GM18951 (cell line): ENCODE results near the gene TPPP.

Experiments
- POLR2A ChIP-seq: IDR thresholded peaks from 4 replicates; pipeline ENCODE4 v1.6.1; 2011; ENCODE audit warnings: mild to moderate bottlenecking; ENCODE audit not compliant: insufficient read length, insufficient read depth; ENCODE audit errors: extremely low read depth
- in situ Hi-C: fragments of 300-500 bp; cut with MboI; formaldehyde crosslinking; loops from one replicate; pipeline ENCODE4 v1.12.0; 2022; ENCODE audit warnings: low sequenced_read_pairs, mixed read lengths, inconsistent platforms; ENCODE audit not compliant: unreplicated experiment

The TPPP gene

GRCh38 chr5:664343-664993, 28.7 kb downstream of the TPPP start:
- in situ Hi-C loops: no loop called here
- no peak for TF ChIP-seq POLR2A

GRCh38 chr5:663436-664342, 29.5 kb downstream of the TPPP start:
- TF ChIP-seq POLR2A: no peak
- in situ Hi-C loops: no loop called here

DNA sequence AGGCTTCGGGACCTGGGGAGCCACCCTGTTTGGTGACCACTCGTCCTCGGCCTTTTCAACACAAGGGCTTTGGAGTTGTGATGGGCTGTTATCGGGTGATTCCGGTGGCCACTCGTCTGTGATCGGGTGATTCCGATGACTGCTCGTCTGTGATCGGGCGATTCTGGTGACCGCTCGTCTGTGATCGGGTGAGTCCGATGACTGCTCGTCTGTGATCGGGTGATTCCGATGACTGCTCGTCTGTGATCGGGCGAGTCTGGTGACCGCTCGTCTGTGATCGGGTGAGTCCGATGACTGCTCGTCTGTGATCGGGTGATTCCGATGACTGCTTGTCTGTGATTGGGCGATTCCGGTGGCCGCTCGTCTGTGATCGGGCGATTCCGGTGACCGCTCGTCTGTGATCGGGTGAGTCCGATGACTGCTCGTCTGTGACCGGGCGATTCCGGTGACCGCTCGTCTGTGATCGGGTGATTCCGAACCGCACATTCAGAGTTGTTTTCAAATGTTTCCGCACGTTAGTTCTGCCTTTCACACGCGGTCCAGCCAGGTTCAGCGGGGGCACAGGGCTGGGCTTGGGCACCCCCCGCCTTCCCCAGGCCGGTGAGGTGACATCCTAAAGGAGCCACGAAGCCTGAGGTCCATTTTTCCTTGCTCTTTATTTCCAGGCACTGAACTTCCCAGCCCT, 30.3 kb downstream of the TPPP start:
- no peak for TF ChIP-seq POLR2A
- in situ Hi-C loops: no loop called here

- in situ Hi-C loops: no loop called here
- no peak for TF ChIP-seq POLR2A
Measured at GRCh38 chr5:661891-662750, 31.0 kb downstream of the TPPP start.

GRCh38 chr5:660491-661030, 32.6 kb downstream of the TPPP start:
- in situ Hi-C loops: no loop called here
- no peak for TF ChIP-seq POLR2A

DNA sequence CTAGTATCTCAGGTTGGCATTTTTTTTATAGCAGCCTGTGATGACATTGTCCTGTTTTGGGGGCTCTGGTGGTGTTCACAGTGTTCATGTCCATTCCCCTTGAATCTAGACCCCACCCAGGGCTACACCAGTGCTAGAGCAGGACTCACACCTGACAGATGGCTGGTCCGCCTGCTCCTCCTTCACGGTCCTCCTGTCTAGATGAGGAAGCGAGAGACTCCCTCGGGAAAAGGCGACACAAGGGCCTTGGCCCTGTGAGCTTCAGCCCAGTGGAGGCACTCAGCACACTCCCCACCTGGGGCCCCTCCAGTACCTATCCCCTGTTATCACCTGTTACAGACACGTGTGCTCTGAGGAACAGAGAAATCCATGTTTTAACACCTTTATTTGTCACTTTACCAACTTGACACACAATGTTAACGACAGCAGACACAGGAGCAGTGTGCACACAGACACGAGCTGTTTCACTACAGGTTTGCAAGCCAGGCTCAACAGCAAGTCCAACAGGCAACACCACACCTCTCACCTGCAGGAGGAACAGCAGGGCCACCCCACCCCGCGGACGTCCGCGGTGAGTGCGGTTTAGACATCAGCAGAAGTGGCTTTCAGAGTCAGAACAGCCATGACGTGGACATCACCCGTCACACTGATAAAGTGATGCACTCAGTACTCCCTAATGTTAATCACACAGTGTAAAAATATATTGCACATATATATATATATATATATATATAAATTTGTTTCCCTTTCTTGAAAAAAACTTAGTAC, 33.5 kb downstream of the TPPP start:
- no peak for TF ChIP-seq POLR2A
- in situ Hi-C loops: no loop called here

DNA sequence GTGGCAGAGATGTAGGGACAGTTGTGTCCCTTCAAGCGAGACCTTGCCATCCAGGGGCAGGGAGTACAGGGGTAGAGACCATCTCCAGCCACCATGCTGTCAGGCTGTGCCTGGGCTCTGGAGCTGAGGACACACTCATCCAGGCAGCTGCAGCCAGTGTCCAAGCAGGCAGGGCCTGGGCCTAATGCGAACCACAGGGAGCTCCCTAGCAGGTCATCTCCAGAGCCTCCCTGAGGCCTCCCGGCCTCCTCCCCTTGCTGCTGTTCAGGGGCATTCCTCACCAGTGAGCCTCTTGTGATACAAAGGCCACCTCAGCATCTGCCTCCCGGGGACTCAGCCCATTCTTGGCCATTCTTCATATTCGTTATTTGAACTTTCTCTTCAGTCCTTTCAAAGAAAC, 35.0 kb downstream of the TPPP start:
- no peak for TF ChIP-seq POLR2A
- in situ Hi-C loops: no loop called here

- no peak for TF ChIP-seq POLR2A
- in situ Hi-C loops: no loop called here
Measured at GRCh38 chr5:657570-657969, 35.6 kb downstream of the TPPP start.

DNA sequence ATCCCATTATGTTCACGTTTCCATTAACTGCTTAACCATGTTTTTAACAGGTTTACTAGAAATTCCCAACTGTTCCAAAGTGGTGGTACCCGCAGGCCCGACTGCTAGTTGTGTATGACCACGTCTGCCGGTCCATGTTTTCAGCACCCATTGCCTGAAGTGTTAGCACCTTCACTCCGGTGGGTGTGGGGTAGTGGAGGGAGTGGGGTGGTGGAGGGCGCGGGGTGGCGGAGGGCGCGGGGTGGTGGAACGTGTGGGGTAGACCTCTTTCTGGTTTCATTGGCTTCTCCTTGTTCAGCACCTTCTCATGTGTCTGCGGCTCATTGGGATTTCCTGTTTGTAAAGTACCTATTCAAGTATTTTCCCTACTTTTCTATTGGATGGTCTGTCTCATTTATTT, 37.7 kb downstream of the TPPP start:
- in situ Hi-C loops: no loop called here
- no peak for TF ChIP-seq POLR2A

DNA sequence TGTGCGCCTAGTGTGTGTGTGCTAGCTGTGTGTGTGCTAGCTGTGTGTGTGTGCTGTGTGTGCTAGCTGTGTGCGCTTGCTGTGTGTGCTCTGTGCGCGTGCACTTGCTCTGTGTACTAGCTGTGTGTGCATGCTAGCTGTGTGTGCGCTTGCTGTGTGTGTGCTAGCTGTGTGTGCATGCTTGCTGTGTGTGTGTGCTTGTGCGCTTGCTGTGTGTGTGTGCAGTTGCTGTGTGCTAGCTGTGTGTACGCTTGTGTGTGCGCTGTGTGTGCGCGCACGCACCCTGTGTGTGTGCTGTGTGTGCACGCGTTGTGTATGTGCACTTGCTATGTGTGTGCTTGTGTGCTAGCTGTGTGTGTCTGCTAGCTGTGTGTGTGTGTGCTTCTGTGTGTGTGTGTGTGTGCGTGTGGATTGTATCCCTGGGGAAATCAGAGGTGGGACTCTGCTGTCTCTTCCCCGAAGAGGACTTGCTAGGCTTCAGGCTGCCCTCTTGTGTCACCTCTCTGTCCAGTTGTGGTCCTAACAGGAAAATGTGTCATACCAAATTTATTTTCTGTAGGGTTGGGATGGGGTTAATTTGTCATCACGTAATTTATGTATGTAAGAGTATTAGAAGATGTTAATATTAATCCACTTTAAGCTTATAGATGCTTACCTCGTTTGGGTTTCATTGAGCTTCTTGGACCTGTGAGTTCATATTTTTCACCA, 38.9 kb downstream of the TPPP start:
- no peak for TF ChIP-seq POLR2A
- in situ Hi-C loops: no loop called here

DNA sequence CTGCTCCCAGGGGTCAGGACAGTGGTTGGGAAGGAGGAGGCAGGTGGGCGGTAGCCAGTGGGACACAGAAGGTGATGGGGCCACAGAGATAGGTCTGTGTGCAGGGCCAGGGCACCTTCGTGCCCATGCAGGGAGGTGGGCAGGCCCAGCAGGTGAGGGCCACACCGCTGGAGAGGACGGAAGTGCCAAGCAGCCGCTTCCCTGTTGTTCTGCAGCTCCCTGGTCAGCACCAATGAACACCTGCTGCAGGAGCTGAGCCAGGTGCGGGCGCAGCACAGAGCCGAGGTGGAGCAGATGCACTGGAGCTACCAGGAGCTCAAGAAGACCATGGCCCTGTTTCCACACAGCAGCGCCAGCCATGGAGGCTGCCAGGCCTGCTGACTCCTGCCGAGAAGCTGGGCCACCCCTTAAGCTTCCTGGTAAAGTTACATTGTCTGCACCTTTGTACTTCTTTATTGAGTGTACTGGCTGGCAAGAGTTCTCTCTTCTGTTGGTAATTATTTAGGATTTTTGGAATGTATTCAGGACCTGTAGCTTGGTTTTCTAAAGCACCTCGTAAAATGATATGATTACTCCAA, 40.3 kb downstream of the TPPP start:
- in situ Hi-C loops: no loop called here

GRCh38 chr5:652023-652515, 41.1 kb downstream of the TPPP start:
- TF ChIP-seq POLR2A: no peak
- in situ Hi-C loops: no loop called here

More for the DNA sequence above, 40.3 kb downstream of the TPPP start:
- no peak for TF ChIP-seq POLR2A
